Large intestine (tissue), 3 donors: Measurements from ENCODE around the gene AGTPBP1. TPM values are rescaled to one million over a fixed set of nuclear protein-coding genes. Genes with fewer than 3 reads are reported as not detected.
A peak's percentile ranks its signal among the peaks of the same experiment; 100 is the strongest.
"Not testable (repeated sequence)": the region's sequence is repeated elsewhere in the genome, so short reads cannot be mapped to it uniquely, and the experiment has no call there.

Experiments
- DNase-seq, 2 donors: peaks; one replicate each; pipeline versions ENCODE4 v3.0.0 to v3.0.0-alpha.2; 2013
- H3K27ac ChIP-seq: one replicate; pipeline ENCODE4 v1.5.1; 2013; ENCODE audit warnings: low read length
- H3K27me3 ChIP-seq: 2 replicates; pipeline ENCODE4 v1.6.1; 2013; ENCODE audit warnings: low read length; ENCODE audit not compliant: control insufficient read depth, insufficient read depth
- H3K36me3 ChIP-seq: 2 replicates; pipeline ENCODE4 v1.6.1; 2013; ENCODE audit warnings: low read length; ENCODE audit not compliant: control insufficient read depth, insufficient read depth
- H3K4me1 ChIP-seq: one replicate; pipeline ENCODE4 v1.6.1; 2013; ENCODE audit warnings: low read length; ENCODE audit not compliant: control insufficient read depth, insufficient read depth
- H3K4me3 ChIP-seq: one replicate; pipeline ENCODE4 v1.5.1; 2013; ENCODE audit warnings: low read length
- H3K9me3 ChIP-seq: one replicate; pipeline ENCODE4 v1.6.1; 2013; ENCODE audit warnings: mild to moderate bottlenecking, low read depth, low read length, moderate library complexity; ENCODE audit not compliant: control insufficient read depth
- WGBS: methylation state at CpG from one replicate; pipeline ENCODE4 v1.1.5; 2013; ENCODE audit warnings: low lambda C conversion rate; ENCODE audit not compliant: insufficient coverage; 5-methylcytosine and 5-hydroxymethylcytosine counted together
- polyA plus RNA-seq: library from polyadenylated mRNA; unstranded; fragments of 120-200 nt; gene quantifications from one replicate; pipeline ENCODE4 v1.2.1, GENCODE V29; 2013

The AGTPBP1 gene
- polyA plus RNA-seq, 1 donor, result 12.9 TPM

DNA sequence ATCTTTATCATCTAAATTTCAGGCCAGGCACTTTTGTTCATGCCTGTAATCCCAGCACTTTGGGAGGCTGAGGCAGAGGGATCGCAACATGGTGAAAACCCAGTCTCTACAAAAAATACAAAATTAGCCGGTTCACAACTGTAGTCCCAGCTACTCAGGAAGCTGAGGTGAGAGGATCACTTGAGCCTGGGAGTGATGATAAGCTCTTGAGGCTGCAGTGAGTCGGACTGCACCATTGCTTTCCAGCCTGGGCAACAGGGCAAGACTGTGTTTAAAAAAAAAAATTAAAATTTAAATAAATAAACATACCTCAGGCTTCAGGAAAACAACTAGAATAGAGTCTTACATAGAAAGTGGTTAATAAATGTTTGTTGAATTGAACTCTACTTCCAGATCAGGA is 147.4 kb downstream of the AGTPBP1 start:
- no peak for DNase-seq
- WGBS, result no CpG with 5 or more reads among the region's 3 CpGs
- Histone ChIP-seq H3K27ac (no peak overlapping the region), H3K36me3 (no peaks in the 10 kb centered on the region), H3K4me3 (no peak overlapping the region), H3K27me3 (no peaks in the 10 kb centered on the region), H3K9me3 (no peaks in the 10 kb centered on the region), H3K4me1 (no peaks in the 10 kb centered on the region)

DNA sequence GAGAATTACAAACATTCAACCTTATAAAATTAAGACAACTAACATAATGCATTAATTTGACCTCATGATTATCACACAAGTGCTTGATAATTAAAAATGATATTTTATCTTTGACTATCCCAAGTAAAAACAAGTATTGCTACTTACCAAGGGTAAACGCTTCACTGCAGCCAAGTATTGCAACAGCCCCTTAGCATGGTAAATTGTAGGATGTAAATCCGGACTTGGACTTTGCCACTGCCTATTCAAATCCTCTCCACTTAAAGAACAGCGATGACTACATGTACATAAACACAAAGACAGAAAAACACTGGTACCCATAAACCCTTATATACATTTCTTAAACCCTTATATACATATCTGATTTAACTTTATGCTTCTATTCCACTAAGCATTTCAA is 155.1 kb downstream of the AGTPBP1 start:
- Histone ChIP-seq H3K9me3 (no peaks in the 10 kb centered on the region), H3K36me3 (no peaks in the 10 kb centered on the region), H3K27me3 (no peaks in the 10 kb centered on the region), H3K4me1 (no peaks in the 10 kb centered on the region), H3K27ac (no peak overlapping the region), H3K4me3 (no peak overlapping the region)
- WGBS, result no CpG with 5 or more reads among the region's 3 CpGs
- DNase-seq, result peak; percentile 8 to 38

GRCh38 chr9:85577353-85577952 is 164.3 kb downstream of the AGTPBP1 start:
- H3K36me3 ChIP-seq, result no peaks in the 10 kb centered on the region
- H3K4me3 ChIP-seq, result no peak overlapping the region
- H3K27ac ChIP-seq, result no peak overlapping the region
- no peaks in the 10 kb centered on the region for H3K4me1 ChIP-seq
- DNase-seq, result no peak
- H3K9me3 ChIP-seq, result peaks cover 3% of the 10 kb centered on the region
- H3K27me3 ChIP-seq, result no peaks in the 10 kb centered on the region
- WGBS, result no CpG with 5 or more reads among the region's 1 CpG

- no peaks in the 10 kb centered on the region for H3K4me1 ChIP-seq
- peaks cover 3% of the 10 kb centered on the region for H3K9me3 ChIP-seq
- H3K27me3 ChIP-seq, result no peaks in the 10 kb centered on the region
- no peak for DNase-seq
- H3K27ac ChIP-seq, result no peak overlapping the region
- H3K36me3 ChIP-seq, result no peaks in the 10 kb centered on the region
- H3K4me3 ChIP-seq, result no peak overlapping the region
These were observed 165.9 kb downstream of the AGTPBP1 start for GRCh38 chr9:85575868-85576267.

DNA sequence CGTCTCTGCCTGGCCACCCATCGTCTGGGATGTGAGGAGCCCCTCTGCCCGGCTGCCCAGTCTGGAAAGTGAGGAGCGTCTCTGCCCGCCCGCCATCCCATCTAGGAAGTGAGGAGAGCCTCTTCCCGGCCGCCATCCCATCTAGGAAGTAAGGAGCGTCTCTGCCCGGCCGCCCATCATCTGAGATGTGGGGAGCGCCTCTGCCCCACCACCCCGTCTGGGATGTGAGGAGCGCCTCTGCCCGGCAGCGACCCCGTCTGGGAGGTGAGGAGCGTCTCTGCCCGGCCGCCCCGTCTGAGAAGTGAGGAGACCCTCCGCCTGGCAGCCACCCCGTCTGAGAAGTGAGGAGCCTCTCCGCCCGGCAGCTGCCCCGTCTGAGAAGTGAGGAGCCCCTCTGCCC is 168.2 kb downstream of the AGTPBP1 start:
- H3K4me1 ChIP-seq, H3K9me3 ChIP-seq, H3K27ac ChIP-seq, H3K4me3 ChIP-seq, H3K36me3 ChIP-seq, H3K27me3 ChIP-seq, DNase-seq: not testable (repeated sequence)
- WGBS, result no CpG with 5 or more reads among the region's 26 CpGs

DNA sequence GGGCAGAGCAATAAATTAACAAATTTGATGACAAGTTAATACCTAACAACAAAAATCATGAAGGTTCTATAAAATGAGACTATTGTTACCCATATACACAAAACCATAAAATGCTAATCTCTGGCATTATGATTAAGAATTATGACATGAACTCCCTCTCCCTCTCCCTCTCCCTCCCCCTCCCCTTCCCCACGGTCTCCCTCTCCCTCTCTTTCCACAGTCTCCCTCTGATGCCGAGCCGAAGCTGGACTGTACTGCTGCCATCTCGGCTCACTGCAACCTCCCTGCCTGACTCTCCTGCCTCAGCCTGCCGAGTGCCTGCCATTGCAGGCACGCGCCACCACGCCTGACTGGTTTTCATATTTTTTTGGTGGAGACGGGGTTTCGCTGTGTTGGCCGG is 168.8 kb downstream of the AGTPBP1 start:
- H3K36me3 ChIP-seq, DNase-seq, H3K27ac ChIP-seq, H3K4me3 ChIP-seq, H3K4me1 ChIP-seq, H3K27me3 ChIP-seq, H3K9me3 ChIP-seq: not testable (repeated sequence)
- WGBS, result no CpG with 5 or more reads among the region's 11 CpGs

- Histone ChIP-seq H3K9me3 (peaks cover 3% of the 10 kb centered on the region), H3K27ac (no peak overlapping the region), H3K4me3 (no peak overlapping the region), H3K27me3 (no peaks in the 10 kb centered on the region), H3K36me3 (no peaks in the 10 kb centered on the region), H3K4me1 (no peaks in the 10 kb centered on the region)
- 80% methylated on average over 1 of the region's 2 CpGs for WGBS
- DNase-seq, result no peak
These were observed 171.8 kb downstream of the AGTPBP1 start for GRCh38 chr9:85569988-85570387.

DNA sequence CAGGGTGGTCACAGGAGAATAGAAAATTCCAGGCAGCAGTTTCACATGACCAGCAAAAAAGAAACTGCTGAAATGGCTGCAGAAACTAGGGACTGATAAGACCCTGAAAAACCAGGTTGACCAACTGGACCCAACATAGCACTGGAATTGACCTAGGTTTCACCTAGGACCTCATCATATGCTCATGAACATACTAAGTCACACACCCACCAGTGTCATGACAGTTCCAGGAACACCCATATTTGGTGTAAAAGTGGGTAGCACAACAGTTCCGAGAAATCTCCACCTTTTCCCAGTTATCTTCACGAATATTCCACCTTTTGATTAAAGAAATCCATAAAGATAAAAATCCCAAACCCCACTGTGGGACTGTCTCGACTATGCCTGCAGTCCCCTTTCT is 182.2 kb downstream of the AGTPBP1 start:
- Histone ChIP-seq H3K27me3 (no peaks in the 10 kb centered on the region), H3K4me3 (no peak overlapping the region), H3K4me1 (no peaks in the 10 kb centered on the region), H3K36me3 (no peaks in the 10 kb centered on the region), H3K27ac (no peak overlapping the region), H3K9me3 (no peaks in the 10 kb centered on the region)
- DNase-seq, result no peak
- 85% methylated on average over 3 of the region's 3 CpGs for WGBS

GRCh38 chr9:85554349-85554748 is 187.4 kb downstream of the AGTPBP1 start:
- Histone ChIP-seq H3K27me3 (no peaks in the 10 kb centered on the region), H3K9me3 (no peaks in the 10 kb centered on the region), H3K4me3 (no peak overlapping the region), H3K36me3 (no peaks in the 10 kb centered on the region), H3K4me1 (no peaks in the 10 kb centered on the region), H3K27ac (no peak overlapping the region)
- no CpG with 5 or more reads among the region's 1 CpG for WGBS
- no peak for DNase-seq

DNA sequence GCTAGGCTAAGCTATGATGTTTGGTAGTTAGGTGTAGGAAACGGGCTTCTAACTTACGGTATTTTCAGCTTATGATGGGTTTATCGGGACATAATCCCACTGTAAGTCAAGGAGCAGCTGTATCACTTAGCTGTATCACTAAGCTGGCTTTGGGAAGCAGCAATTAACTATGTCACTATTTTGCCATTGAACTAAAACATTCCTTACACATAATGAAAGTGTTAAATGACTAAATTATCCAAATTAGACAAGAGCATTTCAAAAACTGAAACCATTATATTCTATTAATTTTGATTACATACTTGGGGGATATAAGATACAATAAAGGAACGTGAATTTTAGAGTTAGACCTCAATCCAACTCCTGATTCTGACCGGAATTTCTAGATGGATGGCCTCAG is 188.3 kb downstream of the AGTPBP1 start:
- DNase-seq, result no peak
- Histone ChIP-seq H3K27me3 (no peaks in the 10 kb centered on the region), H3K27ac (no peak overlapping the region), H3K9me3 (no peaks in the 10 kb centered on the region), H3K4me3 (no peak overlapping the region), H3K4me1 (no peaks in the 10 kb centered on the region), H3K36me3 (no peaks in the 10 kb centered on the region)
- WGBS, result 100% methylated on average over 1 of the region's 5 CpGs

DNA sequence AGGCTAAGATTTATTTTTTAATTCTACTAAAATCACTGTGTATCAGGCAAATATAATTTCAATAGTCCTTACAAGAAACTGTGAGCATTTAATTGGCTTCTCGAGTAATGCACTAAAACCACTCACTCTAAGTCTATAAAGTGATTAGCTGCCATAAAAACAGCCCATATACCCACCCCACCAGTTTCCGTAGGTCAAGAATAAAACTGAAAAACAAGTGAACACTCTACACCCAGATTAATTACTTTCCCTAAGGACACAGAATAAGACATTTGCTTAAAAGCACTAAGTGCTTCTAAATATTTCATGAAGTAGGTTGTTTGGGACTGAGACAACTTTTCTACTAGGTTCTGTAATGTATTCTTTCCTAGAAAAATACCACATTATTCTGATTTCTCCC is 194.2 kb downstream of the AGTPBP1 start:
- H3K9me3 ChIP-seq, result no peaks in the 10 kb centered on the region
- H3K36me3 ChIP-seq, result no peaks in the 10 kb centered on the region
- H3K4me1 ChIP-seq, result no peaks in the 10 kb centered on the region
- 40% methylated on average over 2 of the region's 2 CpGs for WGBS
- no peak overlapping the region for H3K27ac ChIP-seq
- H3K27me3 ChIP-seq, result no peaks in the 10 kb centered on the region
- no peak for DNase-seq
- H3K4me3 ChIP-seq, result no peak overlapping the region
